Measurements from ENCODE around the gene APOB. TPM values are rescaled to one million over a fixed set of nuclear protein-coding genes. Genes with fewer than 3 reads are reported as not detected.

The APOB gene
- polyA plus RNA-seq, 1 experiment, result under 0.01 TPM

GRCh38 chr2:21067859-21068537 is 24.1 kb upstream of the APOB start:
- Histone ChIP-seq H3K4me3 (ENCODE audit: low read depth, low read length) (no peak overlapping the region), H3K9me3 (ENCODE audit: control insufficient read depth, insufficient read depth, low read length) (no peaks in the 10 kb centered on the region), H3K27ac (ENCODE audit: low read depth, low read length) (no peak overlapping the region), H3K27me3 (ENCODE audit: control insufficient read depth, insufficient read depth, low read length) (no peaks in the 10 kb centered on the region)
- CTCF ChIA-PET, result no interaction called here
- DNase-seq (ENCODE audit: low read depth, low spot score), result no peak
- POLR2A ChIA-PET, result no interaction called here
- TF ChIP-seq CTCF (IDR thresholded peaks at IDR 0.05; ENCODE audit: low read depth, low read length), result no peak

DNA sequence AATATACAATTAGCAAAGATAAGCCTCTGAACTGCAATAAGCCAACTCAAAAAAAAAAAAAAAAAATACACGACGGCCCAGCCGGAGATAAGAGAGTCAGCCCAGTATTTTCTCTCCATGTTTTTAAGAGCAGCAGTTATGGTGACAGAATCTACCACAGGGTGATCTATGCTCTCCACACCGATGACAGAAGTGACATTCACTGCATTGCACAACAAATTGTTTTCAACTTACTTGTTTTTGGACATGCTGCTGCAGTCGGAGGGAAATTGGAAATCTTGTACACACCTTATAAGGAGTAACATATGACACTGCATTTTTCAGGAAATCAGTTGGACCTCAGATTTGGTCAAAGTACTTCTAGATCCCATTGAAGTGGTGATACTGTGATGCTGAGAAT is 23.3 kb upstream of the APOB start:
- ChIA-PET CTCF (no interaction called here), POLR2A (no interaction called here)
- H3K9me3 ChIP-seq (ENCODE audit: control insufficient read depth, insufficient read depth, low read length), result no peaks in the 10 kb centered on the region
- no peak overlapping the region for H3K27ac ChIP-seq (ENCODE audit: low read depth, low read length)
- DNase-seq (ENCODE audit: low read depth, low spot score), result no peak
- H3K4me3 ChIP-seq (ENCODE audit: low read depth, low read length), result no peak overlapping the region
- no peak for TF ChIP-seq CTCF (IDR thresholded peaks at IDR 0.05; ENCODE audit: low read depth, low read length)
- no peaks in the 10 kb centered on the region for H3K27me3 ChIP-seq (ENCODE audit: control insufficient read depth, insufficient read depth, low read length)

GRCh38 chr2:21059885-21060610 is 16.2 kb upstream of the APOB start:
- Histone ChIP-seq H3K27me3 (ENCODE audit: control insufficient read depth, insufficient read depth, low read length) (no peaks in the 10 kb centered on the region), H3K4me3 (ENCODE audit: low read depth, low read length) (no peak overlapping the region), H3K9me3 (ENCODE audit: control insufficient read depth, insufficient read depth, low read length) (no peaks in the 10 kb centered on the region), H3K27ac (ENCODE audit: low read depth, low read length) (no peak overlapping the region)
- no peak for TF ChIP-seq CTCF (IDR thresholded peaks at IDR 0.05; ENCODE audit: low read depth, low read length)
- DNase-seq (ENCODE audit: low read depth, low spot score), result no peak
- ChIA-PET POLR2A (no interaction called here), CTCF (no interaction called here)

GRCh38 chr2:21057097-21057496 is 13.2 kb upstream of the APOB start:
- CTCF ChIA-PET, result no interaction called here
- no peaks in the 10 kb centered on the region for H3K27me3 ChIP-seq (ENCODE audit: control insufficient read depth, insufficient read depth, low read length)
- no peak overlapping the region for H3K4me3 ChIP-seq (ENCODE audit: low read depth, low read length)
- H3K9me3 ChIP-seq (ENCODE audit: control insufficient read depth, insufficient read depth, low read length), result no peaks in the 10 kb centered on the region
- POLR2A ChIA-PET, result no interaction called here
- H3K27ac ChIP-seq (ENCODE audit: low read depth, low read length), result no peak overlapping the region
- TF ChIP-seq CTCF (IDR thresholded peaks at IDR 0.05; ENCODE audit: low read depth, low read length), result no peak
- no peak for DNase-seq (ENCODE audit: low read depth, low spot score)

All from AG04450 (cell line).